Naive thymus-derived CD4-positive, alpha-beta T cell (primary cell): ENCODE measurements around the gene MYZAP. TPM values are rescaled to one million over a fixed set of nuclear protein-coding genes. Genes with fewer than 3 reads are reported as not detected.

Experiments
- ATAC-seq: fragments of 150-1000 bp; cut with Tn5 transposase; 2 replicates; pipeline ENCODE4 v1.10.0; 2021; ENCODE audit warnings: mild to moderate bottlenecking, moderate library complexity
- CTCF ChIA-PET: fragments of 350-600 bp; sonication (Branson Sonifier 250); formaldehyde crosslinking; loops from one replicate; lab custom pipeline; 2021; ENCODE audit warnings: antibody characterized with exemption; lab: Charles Lee
- POLR2A ChIA-PET: fragments of 350-600 bp; sonication (Branson Sonifier 250); formaldehyde crosslinking; loops from one replicate; lab custom pipeline; 2021; ENCODE audit warnings: antibody characterized with exemption, inconsistent platforms; lab: Charles Lee
- DNase-seq, 9 donors: peaks; one replicate each; pipeline versions ENCODE4 v3.0.0 to v3.0.0-alpha.2; 2020 to 2022; ENCODE audit warnings: mixed read lengths in 1 of 9
- H3K27ac ChIP-seq: one replicate; pipeline ENCODE4 v1.7.0; 2013; ENCODE audit warnings: mild to moderate bottlenecking, low read depth, low read length, moderate library complexity
- H3K27me3 ChIP-seq, 2 donors: one replicate each; pipeline ENCODE4 v1.7.0; 2013; ENCODE audit warnings: low read length in 2 of 2, mild to moderate bottlenecking in 2 of 2, moderate library complexity in 2 of 2; ENCODE audit not compliant: control insufficient read depth in 2 of 2, insufficient read depth in 2 of 2
- H3K36me3 ChIP-seq, 3 experiments: 1 replicate in 2 of 3; 2 replicates in 1 of 3; pipeline ENCODE4 v1.7.0; 2013; ENCODE audit warnings: low read length in 3 of 3, mild to moderate bottlenecking in 3 of 3, moderate library complexity in 1 of 3; ENCODE audit not compliant: insufficient read depth in 3 of 3, control insufficient read depth in 2 of 3
- H3K4me1 ChIP-seq, 2 donors: one replicate each; pipeline ENCODE4 v1.7.0; 2013; ENCODE audit warnings: low read length in 2 of 2, mild to moderate bottlenecking in 2 of 2, moderate library complexity in 1 of 2; ENCODE audit not compliant: control insufficient read depth in 2 of 2, insufficient read depth in 2 of 2
- H3K4me3 ChIP-seq: 2 replicates; pipeline ENCODE4 v1.7.0; 2013; ENCODE audit warnings: mild to moderate bottlenecking, low read length
- H3K9me3 ChIP-seq, 3 experiments: 1 replicate in 2 of 3; 2 replicates in 1 of 3; pipeline ENCODE4 v1.7.0; 2013; ENCODE audit warnings: low read length in 3 of 3; ENCODE audit not compliant: control insufficient read depth in 2 of 3
- H3K27ac Mint-ChIP-seq, 9 donors: one replicate each; pipeline ENCODE4 v1.8.0; 2020 to 2022; ENCODE audit warnings: mixed read lengths in 9 of 9, mild to moderate bottlenecking in 8 of 9, moderate library complexity in 5 of 9, inconsistent platforms in 2 of 9
- H3K27me3 Mint-ChIP-seq, 5 donors: one replicate each; pipeline ENCODE4 v1.8.0; 2021 to 2022; ENCODE audit warnings: mixed read lengths in 5 of 5, mild to moderate bottlenecking in 1 of 5
- H3K36me3 Mint-ChIP-seq, 5 donors: one replicate each; pipeline ENCODE4 v1.8.0; 2020 to 2022; ENCODE audit warnings: mixed read lengths in 5 of 5, mild to moderate bottlenecking in 3 of 5, inconsistent platforms in 1 of 5
- H3K4me1 Mint-ChIP-seq, 7 donors: one replicate each; pipeline ENCODE4 v1.8.0; 2020 to 2022; ENCODE audit warnings: mixed read lengths in 7 of 7, mild to moderate bottlenecking in 3 of 7, inconsistent platforms in 1 of 7
- H3K4me3 Mint-ChIP-seq, 10 donors: one replicate each; pipeline ENCODE4 v1.8.0; 2020 to 2022; ENCODE audit warnings: mild to moderate bottlenecking in 10 of 10, mixed read lengths in 10 of 10, moderate library complexity in 6 of 10, inconsistent platforms in 2 of 10
- H3K9me3 Mint-ChIP-seq, 11 donors: one replicate each; pipeline ENCODE4 v1.8.0; 2020 to 2022; ENCODE audit warnings: mixed read lengths in 11 of 11, mild to moderate bottlenecking in 4 of 11, inconsistent platforms in 1 of 11, moderate library complexity in 1 of 11
- intact Hi-C, 2 donors: fragments of 100-400 bp; cut with micrococcal nuclease; formaldehyde crosslinking; loops; one replicate each; pipeline ENCODE4 v1.15.1; 2023
- polyA plus RNA-seq, 2 donors: library from polyadenylated mRNA; unstranded; fragments of 300-500 nt; fragmentation: Illumina TruSeq; gene quantifications; one replicate each; pipeline ENCODE4 v1.2.3, GENCODE V29; 2021
- total RNA-seq, 6 experiments: library from RNA in 5 of 6; stranded (reverse) in 5 of 6; gene quantifications; 1 replicate in 5 of 6; 2 replicates in 1 of 6; pipeline ENCODE4 v1.2.3 and lab custom pipeline; 2021 to 2026

Gene MYZAP
- total and polyA plus RNA-seq, 7 experiments from 2014 or later = 1.1 to 9.7 (median 2.2) TPM; not detected in 1

DNA sequence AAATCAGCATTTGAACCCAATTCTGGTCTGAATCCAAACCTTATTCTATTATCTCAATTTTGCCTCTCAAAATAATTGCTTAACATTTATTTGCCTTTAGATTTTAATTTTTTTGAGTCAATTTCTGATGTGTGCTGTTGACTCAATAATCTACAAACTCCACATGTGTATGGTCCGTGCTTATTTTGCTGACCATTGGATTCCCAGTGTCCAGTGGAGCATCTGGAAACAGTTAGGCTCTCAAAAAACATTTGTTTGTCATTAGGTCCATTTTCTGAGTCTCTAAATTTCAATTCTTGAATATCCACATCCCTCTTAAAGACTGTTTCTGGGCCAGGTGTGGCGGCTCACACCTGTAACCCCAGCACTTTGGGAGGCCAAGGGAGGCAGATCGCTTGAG, 19.2 kb upstream of the MYZAP start:
- no peaks in the 10 kb centered on the region for H3K9me3 ChIP-seq
- peaks cover 0 to 4% (median 0%) of the 10 kb centered on the region in 5 donors for H3K36me3 Mint-ChIP-seq
- H3K27me3 ChIP-seq = no peaks in the 10 kb centered on the region
- H3K27ac ChIP-seq = no peak overlapping the region
- H3K4me1 Mint-ChIP-seq = no peaks in the 10 kb centered on the region
- intact Hi-C loops = no loop called here
- peaks cover 0 to 2% (median 0%) of the 10 kb centered on the region in 11 donors for H3K9me3 Mint-ChIP-seq
- no peak for ATAC-seq
- H3K36me3 ChIP-seq = no peaks in the 10 kb centered on the region
- no peak overlapping the region for H3K27ac Mint-ChIP-seq
- no peak overlapping the region for H3K4me3 ChIP-seq
- H3K4me1 ChIP-seq = no peaks in the 10 kb centered on the region
- no peak overlapping the region for H3K4me3 Mint-ChIP-seq
- no peak for DNase-seq
- peaks cover 0 to 8% (median 0%) of the 10 kb centered on the region in 5 donors for H3K27me3 Mint-ChIP-seq
- ChIA-PET CTCF (no interaction called here), POLR2A (interaction anchor here (0.9 to 1.9 kb wide), 2 partner anchors 15 to 140 kb away, joined by 5 read pairs; no protein-coding TSS in a partner anchor)

DNA sequence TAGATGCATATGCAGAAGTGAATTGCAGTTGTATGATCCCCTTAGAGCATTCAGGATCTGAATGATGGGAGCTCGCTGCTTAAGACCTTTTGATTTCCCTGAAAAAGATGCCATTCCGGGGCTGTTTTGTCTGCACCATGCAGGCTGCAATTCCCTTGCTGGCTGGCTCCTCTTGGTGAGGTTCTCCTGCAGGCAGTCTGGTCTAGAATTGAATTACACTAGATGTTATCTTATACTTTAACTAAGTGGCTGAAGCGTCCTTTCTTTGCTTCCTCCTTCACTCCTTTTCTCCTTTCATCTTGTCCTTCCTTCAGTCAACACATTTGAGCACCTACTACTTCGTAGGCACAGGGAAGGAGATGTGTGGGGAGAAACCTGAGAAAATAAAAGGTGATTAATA, 18.6 kb upstream of the MYZAP start:
- POLR2A ChIA-PET = interaction anchor here (1.9 kb wide), 1 partner anchor 15 kb away, joined by 5 read pairs; no protein-coding TSS in a partner anchor
- intact Hi-C loops = no loop called here
- no peak for ATAC-seq

DNA sequence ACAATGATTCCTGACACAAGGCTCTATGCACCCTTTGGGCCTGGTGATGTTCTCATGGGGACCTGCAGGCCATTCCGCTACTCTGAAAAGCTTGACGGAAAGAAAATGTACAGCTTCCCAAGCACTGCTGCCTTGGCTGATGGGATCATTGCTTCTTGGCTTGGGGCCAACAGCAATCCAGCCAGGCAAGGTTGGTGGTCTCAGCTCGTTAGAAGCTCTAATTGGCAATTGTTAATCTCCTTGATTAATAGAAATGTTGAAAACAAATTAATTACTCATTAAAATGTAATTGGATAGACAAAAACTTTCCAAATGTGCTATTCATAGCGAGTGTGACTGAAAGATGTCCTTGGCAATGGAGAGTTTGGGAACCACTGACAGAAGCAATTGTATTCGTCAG, 16.3 kb upstream of the MYZAP start:
- no peaks in the 10 kb centered on the region for H3K4me1 Mint-ChIP-seq
- Histone ChIP-seq H3K27ac (no peak overlapping the region), H3K36me3 (no peaks in the 10 kb centered on the region), H3K27me3 (no peaks in the 10 kb centered on the region), H3K4me1 (no peaks in the 10 kb centered on the region), H3K9me3 (no peaks in the 10 kb centered on the region), H3K4me3 (no peak overlapping the region)
- H3K27ac Mint-ChIP-seq = peak overlapping the region in 1 of 9 donors; percentile 26
- DNase-seq = no peak
- intact Hi-C loops = no loop called here
- peaks cover 0 to 18% (median 2%) of the 10 kb centered on the region in 5 donors for H3K27me3 Mint-ChIP-seq
- H3K4me3 Mint-ChIP-seq = no peak overlapping the region
- no peaks in the 10 kb centered on the region for H3K36me3 Mint-ChIP-seq
- ChIA-PET POLR2A (interaction anchor here (1.3 to 1.6 kb wide), 2 partner anchors 10 to 11 kb away, joined by 4 read pairs; no protein-coding TSS in a partner anchor), CTCF (interaction anchor here (0.8 to 1.0 kb wide), 2 partner anchors 10 to 12 kb away, joined by 4 read pairs; no protein-coding TSS in a partner anchor)
- no peaks in the 10 kb centered on the region for H3K9me3 Mint-ChIP-seq
- ATAC-seq = no peak

More for the DNA sequence above, 18.6 kb upstream of the MYZAP start:
- CTCF ChIA-PET = interaction anchor here (0.9 kb wide), 1 partner anchor 9 kb away, joined by 3 read pairs; no protein-coding TSS in a partner anchor
- DNase-seq = no peak
- H3K4me1 Mint-ChIP-seq = no peaks in the 10 kb centered on the region
- Histone ChIP-seq H3K4me3 (no peak overlapping the region), H3K4me1 (no peaks in the 10 kb centered on the region), H3K36me3 (no peaks in the 10 kb centered on the region), H3K27ac (no peak overlapping the region), H3K27me3 (no peaks in the 10 kb centered on the region), H3K9me3 (no peaks in the 10 kb centered on the region)
- peaks cover 0 to 11% (median 0%) of the 10 kb centered on the region in 5 donors for H3K27me3 Mint-ChIP-seq
- H3K4me3 Mint-ChIP-seq = no peak overlapping the region
- peaks cover 0 to 2% (median 0%) of the 10 kb centered on the region in 11 donors for H3K9me3 Mint-ChIP-seq
- peaks cover 0 to 4% (median 0%) of the 10 kb centered on the region in 5 donors for H3K36me3 Mint-ChIP-seq
- no peak overlapping the region for H3K27ac Mint-ChIP-seq

DNA sequence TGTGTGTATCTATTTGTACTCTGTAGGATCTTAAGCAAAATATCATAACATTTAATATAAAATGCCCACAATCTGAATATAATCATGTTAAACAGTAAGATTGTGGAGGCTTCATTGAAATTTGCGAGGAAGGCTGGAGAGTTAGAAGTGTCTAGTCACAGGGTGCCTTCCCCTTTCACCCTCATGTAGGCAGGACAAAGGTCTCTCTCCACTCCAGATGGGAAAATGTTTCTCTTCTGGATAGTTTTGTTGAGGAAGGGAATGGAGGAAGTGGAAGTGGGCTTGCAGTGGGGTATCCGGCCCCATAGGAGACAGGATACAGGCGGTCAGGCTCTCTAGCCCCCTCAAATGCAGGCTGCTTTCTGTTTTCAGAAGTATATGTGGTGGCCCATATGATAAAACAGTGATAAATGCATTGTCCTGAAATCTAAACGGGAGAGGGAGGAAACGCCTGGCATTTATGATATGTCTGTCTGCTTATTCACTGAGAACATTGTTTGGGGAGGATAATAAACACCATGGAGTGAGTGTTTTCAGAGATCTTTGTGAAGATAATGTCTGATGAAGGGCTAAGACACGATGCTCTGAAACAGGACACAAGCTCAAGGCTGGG, 13.3 kb upstream of the MYZAP start:
- Mint-ChIP-seq H3K27me3 (peaks cover 0 to 25% (median 13%) of the 10 kb centered on the region in 5 donors), H3K4me1 (no peaks in the 10 kb centered on the region), H3K36me3 (peaks cover 0 to 13% (median 8%) of the 10 kb centered on the region in 5 donors), H3K27ac (no peak overlapping the region), H3K9me3 (peaks cover 3 to 18% (median 8%) of the 10 kb centered on the region in 11 donors), H3K4me3 (no peak overlapping the region)
- Histone ChIP-seq H3K27ac (no peak overlapping the region), H3K4me3 (no peak overlapping the region), H3K27me3 (no peaks in the 10 kb centered on the region), H3K9me3 (peaks cover 0 to 9% (median 2%) of the 10 kb centered on the region in 3 experiments), H3K4me1 (no peaks in the 10 kb centered on the region), H3K36me3 (no peaks in the 10 kb centered on the region)
- ChIA-PET CTCF (no interaction called here), POLR2A (no interaction called here)
- intact Hi-C loops = no loop called here
- DNase-seq (no peak), ATAC-seq (no peak)

DNA sequence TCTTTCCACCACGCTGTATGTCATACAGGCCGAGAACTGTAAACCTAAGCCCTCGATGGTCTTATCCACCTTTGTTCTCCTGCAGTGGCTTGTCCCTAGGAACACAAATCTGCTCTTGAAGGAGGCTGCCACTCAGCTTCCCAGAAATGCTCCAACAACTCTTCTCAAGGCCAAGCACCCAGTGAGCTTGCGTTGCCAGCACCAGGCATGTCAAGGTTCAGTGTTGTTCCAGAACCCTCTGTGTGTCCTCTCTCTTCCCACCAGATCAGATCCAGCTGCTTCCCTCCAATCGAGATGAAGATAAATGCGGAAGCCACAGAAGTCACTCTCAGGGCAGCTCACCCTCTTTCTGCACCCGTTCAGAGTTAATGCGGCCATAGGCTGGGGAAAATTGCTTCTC, 11.3 kb upstream of the MYZAP start:
- intact Hi-C loops = no loop called here
- no peak overlapping the region for H3K27ac ChIP-seq
- Mint-ChIP-seq H3K4me1 (peaks cover 0 to 5% (median 2%) of the 10 kb centered on the region in 7 donors), H3K27me3 (peaks cover 0 to 25% (median 13%) of the 10 kb centered on the region in 5 donors), H3K27ac (peak overlapping the region in 1 of 9 donors; percentile 70), H3K4me3 (no peak overlapping the region), H3K9me3 (peaks cover 9 to 28% (median 15%) of the 10 kb centered on the region in 11 donors), H3K36me3 (peaks cover 0 to 19% (median 14%) of the 10 kb centered on the region in 5 donors)
- peaks cover 0 to 16% (median 3%) of the 10 kb centered on the region in 3 experiments for H3K9me3 ChIP-seq
- H3K36me3 ChIP-seq = no peaks in the 10 kb centered on the region
- ChIA-PET POLR2A (no interaction called here), CTCF (no interaction called here)
- ATAC-seq = no peak
- no peaks in the 10 kb centered on the region for H3K27me3 ChIP-seq
- H3K4me3 ChIP-seq = no peak overlapping the region
- no peaks in the 10 kb centered on the region for H3K4me1 ChIP-seq
- no peak for DNase-seq

DNA sequence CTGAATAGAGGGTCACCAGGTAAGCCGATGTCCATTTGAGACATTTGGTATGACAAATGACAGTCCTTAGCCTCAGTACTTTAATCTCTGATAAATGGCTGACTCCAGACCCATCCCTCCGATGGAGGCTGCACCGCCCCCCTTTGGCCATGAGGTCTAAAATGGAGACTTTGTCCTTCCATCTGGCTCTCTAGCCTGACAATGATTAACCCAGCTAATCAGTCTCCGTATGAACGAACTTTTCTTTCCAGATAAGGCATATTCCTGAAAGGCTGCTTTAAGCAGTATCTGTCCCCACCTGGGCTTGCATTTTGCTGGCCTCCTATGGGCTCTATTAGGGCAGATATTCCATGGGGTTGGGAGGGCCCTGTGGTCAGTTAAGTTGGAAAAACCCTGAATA, 10.8 kb upstream of the MYZAP start:
- peaks cover 9 to 28% (median 15%) of the 10 kb centered on the region in 11 donors for H3K9me3 Mint-ChIP-seq
- DNase-seq (no peak), ATAC-seq (no peak)
- Histone ChIP-seq H3K36me3 (no peaks in the 10 kb centered on the region), H3K9me3 (peaks cover 0 to 16% (median 3%) of the 10 kb centered on the region in 3 experiments), H3K27ac (no peak overlapping the region), H3K4me1 (peaks cover 0 to under 1% of the 10 kb centered on the region in 2 donors), H3K27me3 (no peaks in the 10 kb centered on the region), H3K4me3 (no peak overlapping the region)
- H3K27ac Mint-ChIP-seq = no peak overlapping the region
- H3K36me3 Mint-ChIP-seq = peaks cover 0 to 19% (median 14%) of the 10 kb centered on the region in 5 donors
- peaks cover 0 to 25% (median 13%) of the 10 kb centered on the region in 5 donors for H3K27me3 Mint-ChIP-seq
- intact Hi-C loops = no loop called here
- CTCF ChIA-PET = no interaction called here
- POLR2A ChIA-PET = no interaction called here
- H3K4me1 Mint-ChIP-seq = peaks cover 0 to 9% (median 6%) of the 10 kb centered on the region in 7 donors
- no peak overlapping the region for H3K4me3 Mint-ChIP-seq
